HG03064 (cell line): ENCODE data around the gene HMOX2.

Experiments
- ATAC-seq: cut with Tn5 transposase; IDR thresholded peaks from one replicate; pipeline ENCODE4 v1.9.1; 2021; ENCODE audit warnings: low read depth; ENCODE audit not compliant: unreplicated experiment

Gene HMOX2

GRCh38 chr16:4499196-4499555, 23.0 kb downstream of the HMOX2 start:
- no peak for ATAC-seq

- no peak for ATAC-seq
Observed at GRCh38 chr16:4500272-4500671, 24.1 kb downstream of the HMOX2 start.

DNA sequence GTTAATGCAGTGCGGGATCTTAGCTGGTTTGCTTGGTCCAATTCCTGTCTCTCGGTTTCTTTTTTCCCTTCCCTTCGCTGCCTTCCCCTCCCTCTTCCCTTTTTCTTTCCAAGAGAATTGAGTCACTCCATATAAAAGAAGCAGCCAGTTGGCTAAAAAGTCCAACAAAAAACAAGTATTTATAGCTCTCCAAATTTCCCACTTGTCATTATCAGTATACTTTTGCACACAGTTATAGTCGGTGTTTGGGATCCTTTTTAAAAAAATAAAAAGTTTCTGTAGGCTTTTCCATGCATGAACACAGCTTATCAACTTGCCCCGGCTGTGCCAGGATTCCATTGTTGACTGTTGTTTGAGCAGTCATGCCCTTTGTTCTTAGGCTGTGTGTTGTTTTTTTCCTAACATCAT, 24.9 kb downstream of the HMOX2 start:
- no peak for ATAC-seq

GRCh38 chr16:4505356-4506147, 29.4 kb downstream of the HMOX2 start:
- ATAC-seq = peak; percentile 61

DNA sequence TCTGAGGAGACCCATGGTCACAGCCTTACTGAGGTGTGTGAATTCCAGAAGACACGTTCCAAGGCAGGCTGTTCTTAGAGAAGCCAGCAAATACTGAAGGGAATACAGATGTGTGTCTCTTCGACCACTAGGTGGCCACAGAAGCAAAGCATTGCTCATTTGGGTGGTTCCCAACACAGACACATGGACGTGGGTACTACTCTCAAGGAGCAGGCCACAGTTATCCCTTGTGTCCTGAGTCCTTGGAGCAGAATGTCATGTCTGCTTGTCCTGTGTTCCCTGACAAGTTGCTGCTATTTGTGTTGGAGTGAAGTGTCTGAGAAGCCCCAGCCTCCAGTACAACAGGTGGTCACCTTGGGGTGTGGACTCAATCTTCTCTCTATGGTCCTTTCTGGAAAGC, 30.3 kb downstream of the HMOX2 start:
- ATAC-seq = no peak

- ATAC-seq = no peak
Observed at GRCh38 chr16:4507588-4508345, 31.6 kb downstream of the HMOX2 start.

GRCh38 chr16:4508806-4509205, 32.6 kb downstream of the HMOX2 start:
- ATAC-seq = no peak

GRCh38 chr16:4509420-4509819, 33.2 kb downstream of the HMOX2 start:
- no peak for ATAC-seq

DNA sequence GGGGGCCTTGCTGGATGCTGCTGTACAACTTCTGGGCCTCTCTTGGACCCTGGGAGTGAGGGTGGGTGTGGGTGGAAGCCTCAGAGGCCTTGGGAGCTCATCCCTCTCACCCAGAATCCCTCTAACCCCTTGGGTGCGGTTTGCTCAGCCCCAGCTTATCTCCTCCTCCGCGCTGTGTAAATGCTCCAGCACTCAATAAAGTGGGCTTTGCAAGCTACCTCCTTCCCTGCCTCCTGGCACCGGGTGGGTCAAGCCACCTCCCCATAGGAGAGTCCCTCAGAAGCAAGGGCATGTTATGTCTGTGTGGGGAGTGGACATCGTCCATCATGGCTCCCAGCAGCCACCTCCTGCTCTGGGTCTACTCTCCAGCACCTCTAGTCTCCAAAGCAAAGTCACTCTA, 33.9 kb downstream of the HMOX2 start:
- ATAC-seq = no peak

DNA sequence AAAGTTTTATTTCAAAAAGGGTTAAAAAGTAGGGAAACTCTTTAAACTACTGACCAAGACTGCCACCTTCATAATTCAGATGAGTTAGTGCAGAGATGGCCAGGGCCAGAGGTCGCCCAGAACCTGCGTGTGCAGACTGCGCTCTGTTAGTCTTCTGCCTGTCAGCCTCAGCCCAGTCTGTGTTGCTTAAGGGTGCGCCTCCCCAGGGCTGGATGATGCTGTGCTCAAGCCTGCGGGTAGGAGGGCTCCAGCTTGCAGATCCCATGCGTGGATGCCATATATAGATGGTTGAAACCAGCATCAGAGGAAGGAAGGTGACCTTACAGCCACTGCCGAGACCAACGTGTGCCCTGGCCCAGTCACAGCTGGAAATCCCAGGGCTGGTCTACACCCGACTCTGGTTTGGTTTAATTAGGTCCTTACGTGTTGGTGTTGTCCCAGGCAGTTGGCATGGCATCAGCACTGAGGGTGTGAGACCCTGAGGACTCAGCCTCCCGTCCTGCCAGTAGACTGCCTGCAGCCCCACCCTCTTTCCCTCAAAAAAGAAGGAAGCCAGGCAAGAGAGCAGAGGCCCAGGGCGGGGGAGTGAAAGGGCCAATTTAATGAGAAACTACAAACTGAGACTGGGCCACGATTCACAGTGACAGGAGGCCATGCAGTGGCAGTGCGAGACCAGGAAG, 34.7 kb downstream of the HMOX2 start:
- ATAC-seq = no peak

- ATAC-seq = no peak
Observed at GRCh38 chr16:4511441-4512082, 35.4 kb downstream of the HMOX2 start.

GRCh38 chr16:4512473-4512872, 36.3 kb downstream of the HMOX2 start:
- ATAC-seq = no peak

DNA sequence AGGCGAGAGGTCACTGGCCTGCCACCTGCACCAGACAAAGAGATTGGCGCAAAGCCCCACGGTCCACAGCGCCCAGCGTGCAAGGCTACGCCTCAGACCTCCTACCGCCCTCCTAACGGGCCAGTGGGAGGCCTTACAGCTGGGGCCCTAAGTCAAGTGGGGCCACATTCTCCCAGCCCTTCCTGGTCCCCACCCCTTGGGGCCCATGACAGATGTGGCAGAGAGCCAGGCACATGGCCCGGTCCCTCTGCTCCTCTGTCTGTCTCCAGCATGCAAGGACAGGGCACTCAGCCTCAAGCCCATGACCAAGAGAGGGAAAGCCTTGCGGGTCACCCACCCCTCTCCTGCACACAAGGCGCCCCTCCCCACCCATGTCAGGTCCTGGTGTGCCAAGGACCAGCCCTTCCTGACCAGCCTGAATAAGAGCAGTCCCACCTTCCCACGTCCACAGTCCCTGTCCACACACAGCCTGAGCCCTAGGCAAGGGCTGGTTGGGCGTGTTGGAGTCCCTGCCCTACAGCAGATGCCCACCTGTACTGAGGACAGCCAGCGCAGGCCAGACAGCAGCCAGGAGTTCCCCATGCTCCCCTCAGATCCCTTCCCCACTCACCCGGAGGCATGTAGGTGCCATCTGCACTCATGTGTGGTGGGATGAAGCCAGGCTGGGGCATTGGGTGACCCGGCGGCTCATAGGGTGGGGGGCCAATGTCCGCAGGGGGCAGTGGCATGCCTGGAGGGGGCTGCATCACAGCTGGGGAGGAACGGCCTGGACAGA, 37.1 kb downstream of the HMOX2 start:
- ATAC-seq = no peak

GRCh38 chr16:4513881-4514280, 37.7 kb downstream of the HMOX2 start:
- ATAC-seq = no peak

- ATAC-seq = no peak
Observed at GRCh38 chr16:4514606-4515005, 38.4 kb downstream of the HMOX2 start.

DNA sequence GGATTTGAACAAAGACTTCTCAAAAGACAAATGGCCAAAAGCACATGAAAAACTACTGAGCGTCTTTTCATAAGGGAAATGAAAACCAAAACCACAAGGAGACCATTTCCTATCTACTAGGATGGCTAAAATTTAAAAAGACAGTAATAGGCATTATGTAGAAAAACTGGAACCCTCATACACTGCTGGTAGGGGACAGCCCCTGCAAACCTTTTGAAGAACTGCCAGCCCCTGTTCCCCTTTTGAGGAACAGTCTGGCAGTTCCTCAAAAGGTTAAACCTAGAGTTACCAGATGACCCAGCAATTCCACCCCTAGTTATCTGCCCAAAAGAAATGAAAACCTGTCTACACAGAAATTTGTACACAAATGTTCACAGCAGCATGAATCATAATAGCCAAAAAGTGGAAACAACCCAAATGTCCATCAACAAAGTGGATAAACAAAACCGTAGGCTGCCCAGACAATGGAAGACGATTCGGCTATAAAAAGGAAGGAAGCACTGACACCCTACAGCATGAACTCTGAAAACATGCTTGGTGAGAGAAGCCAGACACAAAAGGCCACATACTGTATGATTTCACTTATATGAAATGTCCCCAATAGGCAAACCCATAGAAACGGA, 39.5 kb downstream of the HMOX2 start:
- ATAC-seq = no peak

GRCh38 chr16:4517812-4518680, 41.8 kb downstream of the HMOX2 start:
- ATAC-seq = no peak

DNA sequence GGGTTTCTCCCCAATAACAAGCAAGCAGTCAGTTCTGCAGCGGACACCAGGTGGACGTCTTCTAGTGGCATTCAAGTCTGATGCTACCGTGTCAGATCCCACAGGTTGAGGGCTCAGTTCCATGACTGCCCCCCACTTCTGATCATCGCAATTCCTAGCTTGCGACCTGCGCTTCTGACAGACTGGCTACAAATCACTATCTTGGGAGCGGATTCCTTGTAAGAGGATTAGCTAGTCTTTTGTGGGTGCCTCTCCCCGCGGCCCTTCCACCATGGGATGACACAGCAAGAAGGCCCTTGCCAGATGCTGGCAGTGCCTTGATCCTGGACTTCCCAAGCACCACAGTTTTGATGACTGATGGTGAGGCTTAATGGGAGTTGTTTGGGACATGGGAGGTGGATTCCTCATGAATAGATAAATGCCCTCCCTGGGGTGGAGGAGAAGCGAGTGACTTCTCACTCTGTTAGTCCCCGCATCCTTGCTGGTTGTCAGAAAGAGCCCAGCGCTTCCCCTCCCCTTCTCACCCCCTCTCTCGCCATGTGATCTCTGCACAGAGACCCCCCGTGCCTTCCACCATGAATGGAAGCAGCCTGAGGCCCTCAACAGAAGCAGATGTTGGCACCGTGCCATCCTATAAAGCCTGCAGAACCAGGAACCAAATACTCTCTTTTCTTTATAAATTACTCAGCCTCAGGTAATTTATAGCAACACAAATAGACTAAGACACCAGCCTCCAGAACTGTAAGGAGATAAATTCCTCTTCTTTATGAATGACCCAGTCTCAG, 43.3 kb downstream of the HMOX2 start:
- ATAC-seq = no peak
